GM12878 (cell line): Measurements from ENCODE around the gene CEP83.

Source experiments
- CBFB ChIP-seq: IDR thresholded peaks from 2 replicates; pipeline ENCODE4 v1.6.1; 2016; ENCODE audit warnings: antibody characterized with exemption, low read depth
- CEBPB ChIP-seq, 2 experiments: fragments of 150-350 bp in 1 of 2; IDR thresholded peaks; 2 replicates each; pipeline ENCODE4 v1.6.1; 2012 to 2014; ENCODE audit warnings: low read depth in 2 of 2, low read length in 2 of 2, borderline replicate concordance in 1 of 2, inconsistent platforms in 1 of 2

DNA sequence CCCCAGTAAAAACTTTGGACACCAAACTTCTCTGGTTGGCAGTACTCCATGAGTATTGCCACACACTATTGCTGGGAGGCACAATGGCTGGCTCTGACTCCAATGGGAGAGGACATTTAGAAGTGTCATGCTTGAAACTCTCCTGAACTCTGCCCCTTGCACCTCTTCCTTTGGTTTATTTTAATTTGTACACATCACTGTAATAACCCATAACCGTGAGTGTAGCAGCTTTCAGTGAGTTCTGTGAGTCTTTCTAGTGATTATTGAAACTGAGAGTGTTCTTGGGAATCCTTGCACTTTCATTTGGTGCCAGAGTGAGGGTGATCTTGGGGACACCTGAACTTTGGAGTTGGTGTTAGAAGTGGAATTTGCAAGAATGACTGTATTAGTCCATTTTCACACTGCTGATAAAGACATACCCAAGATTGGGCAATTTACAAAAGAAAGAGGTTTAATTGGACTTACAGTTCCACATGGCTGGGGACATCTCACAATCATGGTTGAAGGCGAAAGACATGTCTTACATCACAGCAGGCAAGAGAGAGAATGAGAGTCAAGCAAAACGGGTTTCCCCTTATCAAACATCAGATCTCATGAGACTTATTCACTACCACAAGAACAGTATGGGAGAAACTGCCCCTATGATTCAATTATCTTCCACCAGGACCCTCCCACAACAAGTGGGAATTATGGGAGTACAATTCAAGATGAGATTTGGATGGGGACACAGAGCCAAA is 41.3 kb upstream of the CEP83 start:
- TF ChIP-seq CBFB: no peak
- no peak for TF ChIP-seq CEBPB (IDR thresholded peaks at IDR 0.05; ENCODE audit: borderline replicate concordance in 1 of 2, low read depth in 2 of 2, low read length in 2 of 2)
